Epithelial cell of prostate (primary cell): ENCODE data around the gene FLRT1.

Experiments
- DNase-seq: peaks from one replicate; pipeline ENCODE4 v3.0.0-alpha.2; 2011; ENCODE audit warnings: low read depth, low spot score
- H3K27ac ChIP-seq: fragments of 450-650 bp; 2 replicates; pipeline ENCODE4 v1.5.1; 2017; ENCODE audit warnings: mild to moderate bottlenecking

Gene FLRT1

GRCh38 chr11:64035576-64035975, at the start of gene FLRT1:
Gene FLRT1 (plus strand): TSS chr11:64035931. CDS start chr11:64116268, 80,337 bp downstream.
- no peak for DNase-seq
- H3K27ac ChIP-seq, result no peak within 1 kb of the TSS

- peak within 1 kb of the TSS; percentile 86 for H3K27ac ChIP-seq
- DNase-seq, result peak; percentile 76
Observed at GRCh38 chr11:63986156-63986931, 49.4 kb upstream of the FLRT1 start, which contains the start of gene OTUB1. Gene OTUB1 (plus strand): TSS chr11:63986438. CDS start chr11:63986457, 19 bp downstream.

GRCh38 chr11:63986932-63987513, 48.7 kb upstream of the FLRT1 start:
- H3K27ac ChIP-seq, result peak overlapping the region; percentile 86
- DNase-seq, result no peak

- no peak for DNase-seq
Observed at GRCh38 chr11:63991558-63991957, 44.2 kb upstream of the FLRT1 start.

GRCh38 chr11:63993100-63993499, 42.6 kb upstream of the FLRT1 start:
- no peak overlapping the region for H3K27ac ChIP-seq
- no peak for DNase-seq

More at GRCh38 chr11:63991558-63991957, 44.2 kb upstream of the FLRT1 start:
- no peak overlapping the region for H3K27ac ChIP-seq

- no peak overlapping the region for H3K27ac ChIP-seq
- no peak for DNase-seq
Observed at GRCh38 chr11:63993993-63994392, 41.7 kb upstream of the FLRT1 start.

GRCh38 chr11:63996512-63996911, 39.2 kb upstream of the FLRT1 start:
- H3K27ac ChIP-seq, result no peak overlapping the region
- no peak for DNase-seq

- no peak overlapping the region for H3K27ac ChIP-seq
- no peak for DNase-seq
Observed at GRCh38 chr11:63997104-63997700, 38.5 kb upstream of the FLRT1 start.

GRCh38 chr11:63997801-63998337, 37.9 kb upstream of the FLRT1 start:
- no peak for DNase-seq
- H3K27ac ChIP-seq, result no peak overlapping the region

GRCh38 chr11:63998558-63999348, 37.0 kb upstream of the FLRT1 start:
- no peak for DNase-seq
- peak overlapping the region; percentile 33 for H3K27ac ChIP-seq

GRCh38 chr11:63999349-64000025, 36.2 kb upstream of the FLRT1 start:
- H3K27ac ChIP-seq, result peak overlapping the region; percentile 33
- DNase-seq, result peak; percentile 87

- no peak for DNase-seq
- no peak overlapping the region for H3K27ac ChIP-seq
Observed at GRCh38 chr11:64000026-64000739, 35.5 kb upstream of the FLRT1 start.

- H3K27ac ChIP-seq, result no peak overlapping the region
- DNase-seq, result no peak
Observed at GRCh38 chr11:64000740-64001483, 34.8 kb upstream of the FLRT1 start.

GRCh38 chr11:64001484-64002420, 34.0 kb upstream of the FLRT1 start:
- DNase-seq, result no peak
- H3K27ac ChIP-seq, result no peak overlapping the region

GRCh38 chr11:64003807-64004589, 31.7 kb upstream of the FLRT1 start:
- no peak overlapping the region for H3K27ac ChIP-seq
- no peak for DNase-seq

GRCh38 chr11:64004590-64004984, 31.1 kb upstream of the FLRT1 start:
- DNase-seq, result no peak
- no peak overlapping the region for H3K27ac ChIP-seq

GRCh38 chr11:64005691-64006090, 30.0 kb upstream of the FLRT1 start:
- H3K27ac ChIP-seq, result no peak overlapping the region
- no peak for DNase-seq
